HG03520 (cell line): Measurements from ENCODE around the gene LRRC61.
A peak's percentile ranks its signal among the peaks of the same experiment; 100 is the strongest.
"Not testable (repeated sequence)": the region's sequence is repeated elsewhere in the genome, so short reads cannot be mapped to it uniquely, and the experiment has no call there.

Source experiments
- ATAC-seq: cut with Tn5 transposase; IDR thresholded peaks from one replicate; pipeline ENCODE4 v1.9.1; 2021; ENCODE audit warnings: mild to moderate bottlenecking, moderate library complexity; ENCODE audit not compliant: unreplicated experiment

LRRC61 gene, protein sequence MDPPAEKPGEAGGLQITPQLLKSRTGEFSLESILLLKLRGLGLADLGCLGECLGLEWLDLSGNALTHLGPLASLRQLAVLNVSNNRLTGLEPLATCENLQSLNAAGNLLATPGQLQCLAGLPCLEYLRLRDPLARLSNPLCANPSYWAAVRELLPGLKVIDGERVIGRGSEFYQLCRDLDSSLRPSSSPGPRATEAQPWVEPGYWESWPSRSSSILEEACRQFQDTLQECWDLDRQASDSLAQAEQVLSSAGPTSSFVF

DNA sequence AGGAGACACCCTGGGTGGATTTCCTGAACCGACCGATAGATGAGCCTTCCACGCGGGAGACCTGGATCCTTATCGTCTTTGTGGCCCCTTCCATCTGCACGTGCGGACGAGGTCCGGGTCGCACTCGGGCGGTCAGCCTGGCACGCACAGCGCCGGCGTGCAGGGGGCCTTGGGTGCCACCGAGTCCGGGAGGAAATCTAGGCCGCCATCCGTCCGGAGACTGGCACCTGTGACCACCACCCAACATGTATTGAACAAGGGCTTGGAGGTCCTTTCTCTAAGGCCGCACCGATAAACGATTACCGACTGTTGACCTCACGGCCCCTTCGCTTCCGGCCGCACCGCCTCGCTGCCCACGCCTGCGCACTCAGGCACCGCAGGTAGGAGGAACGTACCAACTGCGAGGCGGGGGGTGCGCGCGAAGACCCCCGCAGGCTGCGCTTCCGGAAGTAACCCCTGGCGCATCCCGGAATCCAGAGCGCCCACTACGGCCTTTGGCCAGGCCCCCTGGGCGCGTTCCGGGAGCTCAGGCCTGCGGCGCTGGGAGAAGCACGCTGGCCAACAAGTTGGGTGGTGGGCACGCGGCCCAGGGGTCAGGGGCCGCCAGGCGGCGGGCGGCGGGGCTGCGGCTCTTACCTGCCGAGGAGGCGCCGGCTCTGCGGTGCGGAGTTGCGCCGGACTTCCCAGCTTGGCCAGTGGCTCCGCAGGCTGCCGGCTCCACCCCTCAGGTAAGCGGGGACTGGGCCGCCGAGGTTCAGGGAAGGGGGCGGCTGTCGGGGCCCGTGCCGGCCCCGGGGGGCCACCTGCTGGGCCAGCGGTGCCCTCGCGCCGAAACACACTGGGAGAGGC, at the start of gene LRRC61, which contains the start of gene ACTR3C:
Gene LRRC61 (plus strand): TSS at position 523 of the 849 bp plus-strand sequence. CDS start 13,507 bp downstream, outside the sequence.
Gene ACTR3C (minus strand): TSS at position 713 of the 849 bp plus-strand sequence. CDS start 28,249 bp downstream, outside the sequence.
- ATAC-seq = peak; percentile 50

DNA sequence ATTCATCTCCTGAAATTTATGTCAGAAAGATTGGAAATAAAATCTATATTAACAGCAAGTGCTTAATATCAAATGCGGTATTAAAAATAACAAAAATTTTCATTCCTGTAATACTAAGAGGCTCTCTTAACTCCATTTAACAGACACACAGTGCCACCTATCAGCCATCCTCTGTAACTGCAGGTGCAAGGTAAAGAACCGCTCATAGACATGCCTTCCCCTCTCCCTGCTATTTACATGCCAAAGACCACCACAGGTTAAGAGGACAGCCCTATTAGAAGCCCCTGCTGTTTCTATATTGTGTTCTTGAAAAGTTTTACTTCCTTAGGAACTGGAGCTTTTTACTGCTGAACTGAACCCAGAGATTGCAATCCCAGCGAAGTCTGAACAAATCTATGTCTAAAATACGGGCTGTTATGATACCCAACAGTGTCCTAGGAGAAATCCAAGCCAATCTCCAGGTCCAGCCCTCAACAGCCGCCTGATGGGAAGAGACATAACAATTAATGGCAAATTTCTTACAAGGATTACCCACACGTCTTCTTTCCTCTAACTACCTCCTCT, 46.9 kb upstream of the LRRC61 start:
- not testable (repeated sequence) for ATAC-seq

DNA sequence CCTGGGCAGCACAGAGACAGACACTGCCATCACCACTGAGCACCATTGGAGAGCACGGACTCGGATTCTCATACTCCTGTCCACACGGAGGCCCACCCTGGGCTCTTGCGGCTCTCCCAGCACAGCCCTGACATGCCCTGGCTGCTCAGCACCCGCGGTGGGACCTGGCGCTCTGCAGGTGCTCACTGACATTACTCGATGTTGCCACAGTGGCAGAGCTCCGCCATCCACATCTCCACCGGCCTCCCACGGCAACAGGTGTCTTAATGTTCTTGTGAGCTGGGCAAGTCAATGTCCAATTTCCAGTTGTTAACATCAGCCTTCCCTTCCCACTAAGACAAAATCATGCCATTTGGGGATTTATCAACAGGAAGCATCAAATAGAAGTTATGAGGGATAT, 44.8 kb upstream of the LRRC61 start:
- ATAC-seq = not testable (repeated sequence)

DNA sequence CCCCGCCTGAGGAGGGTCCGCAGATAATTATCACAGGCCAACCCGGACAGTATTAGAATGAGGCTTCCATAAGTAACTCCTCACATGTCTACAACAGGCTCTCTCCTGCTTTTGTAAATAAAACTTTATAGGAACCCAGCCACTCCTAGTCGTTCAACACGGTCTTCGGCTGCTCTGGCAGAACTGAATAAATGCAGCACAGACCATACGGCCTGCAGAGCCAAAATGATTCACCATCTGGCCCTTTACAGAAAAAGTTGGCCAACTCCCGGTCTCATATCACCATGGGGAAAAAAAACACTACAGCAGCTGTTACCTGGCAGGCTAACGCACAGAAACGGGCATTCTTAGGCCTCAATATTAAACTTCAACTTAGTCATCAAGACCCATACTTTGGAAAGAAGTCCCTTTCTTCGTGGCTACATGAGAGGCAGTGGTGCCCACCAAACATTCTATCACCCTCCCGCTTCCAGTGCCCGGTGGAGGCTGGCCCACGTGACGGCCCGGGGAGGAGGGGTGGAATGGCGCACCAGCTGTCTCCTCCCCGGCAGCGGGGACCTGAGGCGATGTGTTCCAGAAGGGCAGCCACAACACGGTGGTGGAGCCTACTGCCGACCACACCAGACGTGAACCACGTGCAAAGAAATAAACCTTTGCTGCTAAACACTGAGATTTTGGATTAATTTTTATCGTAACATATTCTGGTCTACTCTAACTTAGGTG, 41.3 kb upstream of the LRRC61 start:
- not testable (repeated sequence) for ATAC-seq

DNA sequence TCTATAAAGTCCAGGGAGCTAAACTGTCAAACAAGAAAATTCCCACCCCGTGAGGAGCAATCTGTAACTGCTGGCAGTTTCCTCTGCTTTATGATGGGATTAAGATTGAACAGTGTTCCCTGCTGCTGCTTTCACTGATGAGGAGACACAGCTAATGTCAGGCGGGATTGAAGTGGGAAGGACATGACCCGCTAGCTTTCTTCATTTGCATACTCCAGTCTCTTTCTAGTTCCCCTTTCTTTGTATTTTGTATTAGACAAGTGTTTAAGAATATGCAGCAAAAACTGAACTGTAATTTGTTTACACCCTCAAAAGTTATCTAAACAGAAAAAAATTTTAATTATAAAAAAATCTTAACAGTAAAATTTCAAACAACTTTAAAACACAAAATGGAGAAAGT, 40.0 kb upstream of the LRRC61 start:
- not testable (repeated sequence) for ATAC-seq

DNA sequence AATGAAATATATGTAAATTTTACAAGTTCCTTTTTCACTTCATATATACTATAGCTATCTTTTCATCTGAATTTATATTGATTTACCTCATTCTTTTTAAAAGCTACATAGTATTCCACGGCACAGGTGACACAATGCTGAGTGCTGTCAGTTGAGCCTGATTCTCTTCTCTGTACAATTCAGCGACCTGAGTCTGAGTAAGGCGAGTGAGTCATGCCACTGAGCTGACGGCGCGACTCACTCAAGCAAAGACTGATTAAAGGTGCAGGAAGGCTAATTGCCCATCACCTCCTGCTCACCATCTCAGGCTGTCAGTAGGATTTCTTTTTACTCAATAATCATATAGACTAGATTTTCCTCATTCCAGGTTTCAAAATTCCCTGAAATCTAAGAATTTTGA, 39.5 kb upstream of the LRRC61 start:
- ATAC-seq = not testable (repeated sequence)

DNA sequence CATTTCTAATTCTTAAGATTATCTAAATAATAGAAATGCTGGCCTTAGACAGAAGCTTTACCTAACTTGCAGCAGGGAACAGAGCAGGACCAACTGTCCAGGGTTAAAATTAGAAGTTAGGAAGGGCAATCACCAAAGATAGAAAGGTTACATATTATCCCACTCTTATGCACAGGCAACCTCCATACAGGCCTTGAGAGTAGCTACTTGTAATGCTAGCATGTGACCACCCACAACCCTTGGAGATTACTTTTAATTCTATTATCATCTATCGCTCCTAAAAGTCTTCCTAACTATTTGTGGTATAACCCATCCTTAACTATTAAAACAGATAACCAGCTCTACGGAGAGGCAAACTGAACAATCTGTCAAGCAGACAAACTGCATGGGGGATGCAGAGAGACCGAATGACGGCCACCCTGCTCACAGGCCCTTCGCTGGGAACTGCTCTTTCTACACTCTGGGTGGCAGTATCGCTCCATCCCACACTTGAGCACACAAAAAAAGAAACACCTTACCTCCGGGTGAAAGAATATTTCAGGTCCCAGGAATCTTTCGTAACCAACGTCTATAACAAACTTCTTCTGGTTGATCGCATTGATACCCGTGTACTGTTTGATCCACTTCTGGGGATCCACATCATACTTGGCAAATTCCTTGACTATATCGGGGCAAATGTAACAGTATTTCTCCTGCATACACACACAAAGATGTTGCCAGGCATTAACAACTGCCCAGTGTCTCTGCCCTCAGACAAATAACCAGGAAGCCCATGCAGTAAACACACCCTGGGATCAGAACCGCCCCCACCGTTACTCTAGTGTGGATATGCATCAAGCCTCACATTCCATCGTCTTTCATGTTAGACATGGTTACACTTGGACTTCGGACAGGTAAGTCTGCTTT, 37.1 kb upstream of the LRRC61 start:
- not testable (repeated sequence) for ATAC-seq

DNA sequence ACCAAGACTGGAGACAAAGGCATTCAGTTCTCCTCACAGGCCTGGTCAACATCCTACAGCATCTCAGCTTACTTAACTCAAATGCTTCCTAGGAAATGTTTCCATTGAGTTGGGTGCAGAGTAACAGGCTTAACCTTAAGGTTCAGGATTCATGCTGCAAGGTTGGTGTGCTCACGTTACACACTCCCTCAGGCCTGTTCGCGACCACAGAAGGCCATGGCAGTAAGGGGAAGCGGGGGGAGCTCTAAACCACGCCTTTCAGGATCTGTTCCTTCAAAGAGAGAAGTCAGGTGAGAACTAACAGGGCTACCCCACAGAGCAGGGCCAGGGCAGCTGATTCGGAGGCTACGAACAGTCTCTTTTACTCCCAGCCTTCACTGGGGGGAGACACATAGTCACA, 35.3 kb upstream of the LRRC61 start:
- ATAC-seq = not testable (repeated sequence)

DNA sequence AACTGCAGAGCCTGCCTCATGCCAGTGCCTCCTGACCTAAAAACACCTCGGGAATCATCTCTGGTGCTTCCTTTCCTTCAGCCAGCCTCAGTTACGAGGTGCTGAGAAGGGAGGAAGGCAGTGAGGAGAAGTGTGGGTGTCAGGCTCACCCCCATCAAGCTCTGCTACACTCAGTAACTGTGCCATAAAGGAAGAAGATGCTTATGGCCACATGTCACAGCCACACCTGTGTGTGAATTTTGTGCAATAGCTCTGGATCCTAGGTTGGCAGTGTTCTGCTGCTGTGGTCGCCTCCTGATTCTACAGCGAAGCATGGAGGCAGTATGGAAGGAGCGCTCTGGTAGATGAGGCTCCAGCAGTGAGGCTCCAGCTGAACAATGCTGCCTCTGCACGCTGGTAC, 34.3 kb upstream of the LRRC61 start:
- ATAC-seq = not testable (repeated sequence)

DNA sequence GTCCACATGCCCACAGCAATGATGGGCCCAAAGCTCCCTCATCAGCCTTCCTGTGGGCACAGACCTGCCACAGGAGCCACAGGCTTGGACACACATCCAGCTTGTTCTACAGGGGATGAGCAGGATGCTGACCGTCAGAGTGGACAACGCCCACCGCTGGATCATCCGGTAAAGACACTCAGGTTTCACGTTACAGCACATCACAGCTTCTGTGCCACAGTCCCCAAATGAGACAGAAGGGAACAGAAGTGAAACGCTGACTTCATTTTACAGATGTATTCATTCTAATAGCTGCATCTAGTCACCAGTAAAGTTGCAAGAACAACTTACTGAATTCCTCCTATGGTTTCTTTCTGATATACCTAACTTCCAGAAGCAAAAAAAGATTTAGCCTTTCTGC, 32.8 kb upstream of the LRRC61 start:
- ATAC-seq = not testable (repeated sequence)

DNA sequence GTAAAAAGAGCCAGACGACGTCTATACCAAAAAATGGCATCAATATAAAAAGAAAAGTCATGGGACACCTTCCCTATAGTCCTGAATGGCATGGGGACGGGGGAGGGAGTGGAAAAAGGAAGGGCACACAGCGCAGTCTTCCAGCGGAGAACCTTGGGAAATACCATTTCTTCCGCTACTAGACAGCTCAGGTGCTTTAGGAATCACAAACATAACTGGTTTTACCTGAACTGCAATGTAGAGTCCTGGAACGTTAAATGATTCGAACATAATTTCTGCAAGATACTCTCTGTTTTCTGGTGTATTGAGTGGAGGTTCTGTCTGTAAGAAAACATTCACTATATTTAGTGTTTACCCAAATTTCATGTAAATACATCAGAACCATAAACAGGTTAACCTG, 28.1 kb upstream of the LRRC61 start:
- not testable (repeated sequence) for ATAC-seq

DNA sequence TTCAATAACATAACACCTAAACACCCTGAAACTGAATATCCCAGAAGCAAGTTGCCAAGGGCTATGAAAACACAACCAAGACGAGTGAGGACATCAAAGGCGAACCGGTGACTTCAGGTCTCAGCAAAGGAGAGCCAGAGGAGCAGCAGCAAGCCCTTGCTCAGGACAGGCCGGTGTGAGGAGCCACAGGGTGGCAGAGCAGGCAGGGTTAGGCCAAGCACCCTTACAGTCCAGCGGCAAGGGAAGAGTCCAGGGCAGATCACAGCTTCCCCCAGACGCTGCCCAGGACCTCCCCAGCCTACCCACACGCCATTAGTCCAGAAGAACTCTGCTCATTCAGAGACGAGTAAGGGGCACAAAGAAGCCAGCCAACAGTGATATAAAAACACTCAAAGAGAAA, 27.5 kb upstream of the LRRC61 start:
- ATAC-seq = not testable (repeated sequence)

DNA sequence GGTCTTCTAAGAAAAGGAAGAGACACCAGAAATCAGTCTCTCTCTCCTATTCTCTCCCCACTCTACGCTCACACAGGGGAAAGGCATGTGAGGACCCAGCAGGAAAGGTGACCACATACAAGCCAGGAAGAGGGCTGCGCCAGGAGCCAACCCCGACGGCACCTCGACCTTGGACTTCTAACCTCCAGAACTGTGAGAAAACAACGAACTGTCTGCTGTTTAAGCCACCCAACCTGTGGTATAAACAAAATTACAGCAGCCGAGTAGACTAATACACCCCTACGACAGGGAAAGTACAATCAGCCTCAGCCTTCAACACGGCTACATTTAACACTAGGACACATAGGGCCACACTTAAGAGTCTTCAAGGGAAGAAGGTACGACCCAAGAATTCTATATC, 26.4 kb upstream of the LRRC61 start:
- ATAC-seq = not testable (repeated sequence)

DNA sequence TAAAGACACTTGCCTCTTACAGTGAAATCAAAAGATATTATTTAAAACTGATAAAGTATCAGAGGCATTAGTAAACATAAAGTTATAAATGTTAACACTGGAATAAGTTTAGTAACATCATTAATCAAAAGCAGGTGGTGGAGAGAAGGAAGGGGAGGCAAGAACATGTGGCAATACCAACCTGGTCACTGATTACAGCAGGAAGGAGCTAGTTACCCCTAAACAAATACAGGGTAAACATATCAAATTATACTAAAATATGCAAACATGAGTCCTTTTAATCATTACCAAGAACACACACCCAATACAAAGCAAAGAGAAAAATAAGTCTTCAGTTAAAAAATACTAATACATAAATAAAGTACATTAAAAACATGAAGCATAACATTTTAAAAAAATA, 25.2 kb upstream of the LRRC61 start:
- not testable (repeated sequence) for ATAC-seq

DNA sequence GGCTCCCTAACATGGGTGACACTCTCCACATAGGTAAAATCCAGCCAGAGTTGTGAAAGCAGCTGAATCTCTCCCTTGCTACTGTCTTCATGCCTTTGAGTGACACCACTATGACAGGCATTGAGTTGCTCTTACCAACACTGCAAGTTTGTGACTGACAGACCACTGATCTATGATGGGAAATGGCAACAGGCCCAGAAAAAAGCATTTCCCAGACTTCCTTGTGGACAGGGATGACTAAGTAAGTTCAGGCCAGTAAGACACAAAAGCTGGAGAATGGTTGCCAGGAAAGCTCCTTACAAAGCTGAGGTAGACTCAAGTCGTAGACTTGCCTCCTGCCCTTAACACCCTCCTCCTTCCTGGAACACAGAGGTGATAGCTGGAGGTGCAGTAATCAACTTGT, 20.2 kb upstream of the LRRC61 start:
- not testable (repeated sequence) for ATAC-seq

DNA sequence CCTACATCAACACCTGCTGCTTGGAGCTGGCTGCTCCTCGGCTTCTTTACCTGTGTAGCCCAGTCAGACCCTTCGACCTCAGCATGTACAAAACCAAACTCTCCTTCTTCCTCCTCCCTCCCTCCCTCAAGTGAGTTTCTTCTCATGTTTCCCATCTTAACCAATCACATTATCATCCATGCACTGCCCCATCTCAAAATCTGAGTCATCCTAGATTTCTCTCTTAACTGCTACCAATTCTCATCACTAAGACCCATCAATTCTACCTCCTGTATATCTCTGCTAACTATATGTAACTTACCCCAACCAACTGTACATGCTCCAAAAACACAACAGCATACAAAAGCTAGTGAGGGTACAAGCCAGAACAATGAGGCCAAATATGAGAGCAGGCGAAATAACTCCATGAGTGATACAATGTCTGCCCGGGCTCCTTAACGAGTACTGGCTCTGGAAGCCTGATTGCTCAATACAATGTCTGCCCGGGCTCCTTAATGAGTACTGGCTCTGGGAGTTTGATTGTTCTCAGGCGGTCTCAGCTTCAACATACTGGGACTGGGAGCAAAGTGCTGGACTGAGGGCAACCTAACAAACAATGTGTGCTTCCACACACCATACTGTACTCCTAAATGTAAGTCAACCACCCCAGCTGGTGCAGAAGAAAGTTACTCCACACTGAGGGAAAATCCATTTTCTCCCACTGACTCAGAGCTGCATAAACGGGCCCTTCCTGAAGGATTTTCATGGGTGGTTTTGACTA, 18.5 kb upstream of the LRRC61 start:
- not testable (repeated sequence) for ATAC-seq

DNA sequence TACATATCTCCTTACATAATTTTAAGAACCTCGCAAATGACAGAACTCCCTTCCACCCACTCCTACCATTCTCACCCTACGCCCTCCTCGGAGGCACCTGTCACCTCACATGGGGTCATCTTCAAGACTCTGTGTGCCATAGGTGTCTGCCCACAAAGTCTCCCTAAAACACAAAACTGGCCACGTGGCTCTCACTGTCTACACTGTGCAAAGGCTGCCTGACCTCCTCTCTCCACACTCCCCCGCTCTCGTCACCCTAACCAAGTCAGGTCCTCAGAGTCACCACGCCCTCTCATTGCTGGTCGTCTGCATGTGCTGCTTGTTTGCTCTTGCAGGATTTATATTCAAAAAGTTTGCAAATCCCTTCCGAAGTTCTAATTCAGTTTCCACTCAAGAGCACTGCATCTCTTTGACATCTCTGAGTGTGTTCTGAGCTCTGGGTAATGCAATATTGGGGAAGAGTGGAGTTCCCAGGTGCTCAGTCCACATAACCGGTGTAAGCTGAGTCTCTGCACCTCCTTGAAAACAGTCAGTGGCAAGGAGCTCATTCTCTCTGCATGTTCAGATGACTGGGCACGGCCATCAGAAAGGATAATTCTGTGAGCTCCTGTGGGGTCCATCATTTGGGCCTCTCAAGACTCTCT, 17.8 kb upstream of the LRRC61 start:
- not testable (repeated sequence) for ATAC-seq

DNA sequence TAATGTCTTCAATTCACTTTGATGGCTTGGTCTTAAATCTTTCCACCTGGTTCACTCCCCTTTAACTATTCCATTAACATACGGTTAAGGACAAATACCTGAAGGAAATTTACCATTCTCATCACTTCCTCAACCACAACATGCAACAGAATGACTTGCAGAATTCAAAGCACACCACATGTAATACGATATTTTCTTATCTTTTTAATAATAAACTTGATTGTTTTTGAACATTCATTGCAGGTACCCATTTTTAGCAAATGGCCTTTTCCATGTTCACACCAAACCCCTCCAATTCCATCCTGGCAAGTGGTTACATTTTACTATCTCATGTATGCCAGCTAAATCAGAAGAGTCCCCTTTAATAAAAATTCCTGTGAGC, 17.3 kb upstream of the LRRC61 start:
- not testable (repeated sequence) for ATAC-seq

DNA sequence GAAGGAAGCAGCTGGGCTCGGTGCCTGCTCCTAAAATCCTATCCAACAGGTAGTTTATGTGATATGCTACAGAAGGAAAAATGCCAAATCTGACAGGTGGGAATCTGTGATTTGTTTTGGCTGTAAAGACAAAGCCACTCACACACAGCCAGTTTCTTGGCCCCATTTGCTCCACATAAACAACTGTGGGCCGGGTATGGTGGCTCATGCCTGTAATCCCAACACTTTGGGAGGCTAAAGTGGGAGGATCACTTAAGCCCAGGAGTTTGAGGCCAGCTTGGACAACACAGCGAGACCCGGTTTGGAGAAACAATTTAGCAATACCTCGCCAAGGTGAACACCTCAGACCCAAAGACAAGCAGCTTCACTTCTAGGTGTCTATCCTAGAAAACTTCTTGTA, 16.8 kb upstream of the LRRC61 start:
- ATAC-seq = not testable (repeated sequence)
